D721Med (cell line): ENCODE measurements around the gene BEND6.

Experiments
- DNase-seq: peaks from one replicate; pipeline ENCODE4 v3.0.0; 2011; ENCODE audit warnings: low spot score; ENCODE audit not compliant: insufficient read length
- FAIRE-seq: peaks from 2 replicates; lab custom pipeline; 2011; peaks lifted over from hg19 to GRCh38; lab: Jason Lieb, UNC
- CTCF ChIP-seq: IDR thresholded peaks from 2 replicates; pipeline ENCODE4 v1.5.1; 2012; ENCODE audit warnings: mild to moderate bottlenecking, control low read depth; ENCODE audit not compliant: insufficient read depth; ENCODE audit errors: missing control alignments

Gene BEND6

GRCh38 chr6:56930846-56931245 is 24.1 kb upstream of the BEND6 start:
- FAIRE-seq (no peak), DNase-seq (no peak)
- TF ChIP-seq CTCF: no peak

GRCh38 chr6:56932910-56933477 is 21.9 kb upstream of the BEND6 start:
- no peak for FAIRE-seq
- DNase-seq: no peak
- no peak for TF ChIP-seq CTCF

GRCh38 chr6:56933650-56934049 is 21.3 kb upstream of the BEND6 start:
- DNase-seq (no peak), FAIRE-seq (no peak)
- TF ChIP-seq CTCF: no peak

- no peak for DNase-seq
- no peak for TF ChIP-seq CTCF
- no peak for FAIRE-seq
Measured at GRCh38 chr6:56934876-56935275, 20.0 kb upstream of the BEND6 start.

- FAIRE-seq (no peak), DNase-seq (no peak)
- no peak for TF ChIP-seq CTCF
Measured at GRCh38 chr6:56936466-56936865, 18.4 kb upstream of the BEND6 start.

- no peak for TF ChIP-seq CTCF
- DNase-seq (no peak), FAIRE-seq (no peak)
Measured at GRCh38 chr6:56938649-56939191, 16.2 kb upstream of the BEND6 start.

- DNase-seq (no peak), FAIRE-seq (no peak)
- no peak for TF ChIP-seq CTCF
Measured at GRCh38 chr6:56940463-56940862, 14.4 kb upstream of the BEND6 start.
